Nucleus accumbens (tissue), 56 donors: ENCODE measurements around the gene SOBP.
"Not testable (repeated sequence)": the region's sequence is repeated elsewhere in the genome, so short reads cannot be mapped to it uniquely, and the experiment has no call there.

Experiments
- DNase-seq, 56 donors: peaks; one replicate each; lab custom pipeline; 2025; lab: John Stamatoyannopoulos, UW

The SOBP gene

DNA sequence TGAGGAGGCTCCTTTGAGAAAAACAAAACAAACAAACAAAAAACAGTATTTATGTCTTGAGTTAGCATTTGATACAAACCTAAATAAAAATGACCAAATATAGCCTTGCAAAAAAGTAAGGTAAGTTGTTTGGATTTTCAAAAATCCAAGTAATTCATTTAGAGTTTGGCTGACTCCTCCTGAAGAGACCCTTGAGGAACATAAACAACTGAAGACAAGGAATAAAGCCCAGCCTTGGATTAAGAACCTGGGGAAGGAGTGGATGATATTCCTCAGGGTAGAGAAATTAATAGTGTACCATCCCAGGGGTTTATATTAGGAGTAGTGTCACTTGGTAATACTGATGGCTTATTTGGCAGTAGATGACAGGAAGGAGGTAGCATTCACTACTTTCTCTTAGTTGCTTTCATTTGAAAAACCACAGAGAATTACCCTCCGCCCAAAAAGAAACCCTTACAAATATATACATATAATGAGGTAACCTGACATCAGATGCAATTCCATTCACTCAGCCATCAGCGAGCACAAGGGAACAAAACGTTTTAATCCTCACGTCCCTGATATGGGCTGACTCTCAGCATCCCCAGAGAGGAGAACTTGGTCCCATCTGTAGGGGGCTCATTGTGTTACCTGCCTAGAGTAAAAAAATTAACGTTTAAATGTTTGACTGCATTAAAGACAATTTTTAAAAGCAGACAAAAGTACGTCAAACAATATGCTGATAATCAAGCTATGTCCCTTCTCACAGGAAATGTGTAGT is 57.0 kb downstream of the SOBP start:
- DNase-seq: no peak

DNA sequence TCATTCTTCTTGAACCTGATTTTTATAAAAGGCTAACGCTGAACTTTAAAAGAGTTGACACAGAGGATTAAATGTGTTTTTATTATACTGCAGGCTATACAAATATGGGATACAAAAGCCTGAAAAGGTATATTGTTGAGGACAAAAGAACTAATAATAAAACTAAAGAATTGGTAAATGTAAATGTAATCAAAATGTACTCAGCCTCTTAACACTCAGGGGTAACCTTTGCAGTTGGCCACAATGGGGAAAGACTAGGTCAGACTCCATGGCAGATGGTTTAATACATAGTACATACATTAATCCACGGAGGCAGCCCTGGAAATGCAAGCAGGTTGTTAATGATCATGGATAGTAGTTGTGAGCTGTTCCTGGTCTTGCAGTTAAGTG is 57.5 kb downstream of the SOBP start:
- no peak for DNase-seq

DNA sequence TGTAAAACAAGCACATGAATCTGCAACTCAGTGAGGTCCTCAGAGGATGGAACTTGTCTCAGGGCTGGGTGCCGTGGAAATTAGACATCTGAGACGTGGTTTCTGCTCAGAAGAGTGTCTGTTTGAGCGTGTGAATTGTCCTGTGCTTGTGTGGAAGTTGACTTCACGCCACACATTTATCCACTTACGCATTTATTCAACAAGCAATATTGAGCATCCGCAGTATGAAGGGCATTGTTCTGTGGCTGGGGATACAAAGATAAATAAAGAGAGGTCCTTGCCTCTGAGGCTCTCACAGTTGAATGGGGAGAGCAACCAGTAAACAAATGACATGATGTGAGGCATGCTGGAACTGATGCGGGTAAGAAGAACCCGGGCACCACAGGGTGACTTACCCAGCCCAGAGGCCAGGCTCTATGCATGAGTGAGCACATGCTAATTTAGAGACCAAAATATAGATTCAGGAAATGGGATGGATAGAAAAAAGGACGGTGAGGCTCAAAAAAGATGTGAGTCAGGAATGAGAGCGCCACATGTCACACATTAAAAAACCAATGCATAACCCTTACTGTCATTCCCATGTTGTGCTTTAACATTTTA is 60.4 kb downstream of the SOBP start:
- peak in 9 of 56 donors; percentile 7 to 61 (median 29) for DNase-seq

DNA sequence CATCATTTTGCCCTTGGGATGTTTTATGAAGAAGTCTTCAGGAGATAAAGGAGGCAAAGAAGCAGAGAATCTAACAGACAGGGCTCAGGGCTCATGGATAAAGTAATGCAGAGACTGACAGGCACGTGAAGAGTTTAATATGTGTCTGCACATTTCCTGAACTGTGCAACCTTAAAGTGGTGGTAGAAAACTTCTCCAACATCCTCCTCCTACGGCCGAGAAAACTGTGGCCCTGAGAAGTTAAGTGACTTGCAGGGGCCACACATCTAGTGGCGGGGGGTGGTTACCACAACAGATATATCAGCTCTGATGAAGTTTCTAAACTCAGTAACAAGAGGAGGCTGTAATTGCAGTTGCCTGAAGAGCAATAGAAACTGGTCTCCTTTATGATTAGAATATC is 61.0 kb downstream of the SOBP start:
- DNase-seq: no peak

DNA sequence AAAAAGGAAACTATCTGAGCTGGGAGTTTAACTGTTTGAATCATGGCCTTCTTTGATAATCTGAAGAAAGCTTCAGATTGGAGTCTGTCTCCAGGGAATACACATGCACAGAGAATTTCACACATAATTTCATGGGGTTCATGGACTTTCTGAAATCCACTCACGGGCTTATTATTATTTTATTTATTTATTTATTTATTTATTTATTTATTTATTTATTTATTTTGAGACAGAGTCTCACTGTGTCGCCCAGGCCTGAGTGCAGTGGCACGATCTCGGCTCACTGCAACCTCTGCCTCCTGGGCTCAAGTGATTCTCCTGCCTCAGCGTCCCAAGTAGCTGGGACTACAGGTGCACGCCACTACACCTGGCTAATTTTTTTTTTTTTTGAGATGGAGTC is 63.2 kb downstream of the SOBP start:
- not testable (repeated sequence) for DNase-seq

DNA sequence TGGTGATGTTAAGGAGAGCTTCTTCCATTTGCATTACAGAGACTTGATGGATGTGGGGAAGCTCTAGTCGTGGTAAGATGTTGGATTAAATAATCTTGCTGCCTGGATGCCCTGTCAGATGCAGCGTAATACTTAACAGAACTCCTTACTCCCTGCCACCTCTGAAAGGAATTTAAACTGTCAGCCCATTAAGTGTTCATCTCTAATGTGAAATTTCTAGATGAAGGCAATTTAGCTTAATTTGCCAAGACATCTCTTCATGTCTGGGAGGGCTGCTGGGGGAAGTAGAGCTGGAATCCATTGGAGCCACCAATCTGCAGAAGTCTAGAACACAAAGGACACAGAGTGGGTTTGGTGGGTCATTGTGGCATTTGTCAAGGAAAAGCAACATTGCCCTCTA is 64.4 kb downstream of the SOBP start:
- no peak for DNase-seq

DNA sequence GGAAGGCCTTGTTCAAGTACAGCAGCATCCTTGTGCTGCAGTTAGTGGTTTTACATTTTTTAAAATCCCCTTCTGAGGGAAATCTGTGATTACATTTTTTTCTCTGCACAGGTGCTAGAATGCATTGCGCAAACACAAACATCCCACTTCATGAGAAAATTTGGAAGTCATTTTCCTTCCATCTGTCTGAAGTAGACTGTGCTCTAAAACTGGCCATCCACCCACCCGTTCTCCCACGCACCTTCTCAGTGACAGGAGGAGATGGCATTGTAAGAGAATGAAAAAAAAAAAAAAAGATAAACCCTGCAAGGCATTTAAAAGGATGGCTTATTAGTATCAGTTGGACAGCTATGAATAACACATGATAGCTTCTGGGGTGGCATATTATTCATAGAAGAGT is 65.0 kb downstream of the SOBP start:
- DNase-seq: no peak

DNA sequence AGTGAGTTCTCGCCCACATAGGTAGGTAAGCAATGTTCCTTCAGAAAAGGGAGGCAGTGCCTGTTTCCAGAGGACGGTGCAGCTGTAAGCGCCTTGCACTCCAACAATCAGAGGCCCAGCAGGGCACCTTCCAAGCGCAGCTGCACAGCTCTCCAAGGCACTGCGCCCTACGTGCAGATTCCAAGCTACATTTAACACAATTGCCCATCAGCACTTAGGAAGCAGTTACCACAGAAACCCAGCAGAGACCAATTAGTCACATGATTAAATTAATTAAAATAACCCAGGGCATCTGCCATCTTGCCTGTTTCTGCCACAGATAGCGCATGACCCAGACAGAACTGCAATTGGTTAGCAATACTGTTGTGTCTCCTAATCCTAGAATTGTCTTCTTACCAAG is 65.5 kb downstream of the SOBP start:
- no peak for DNase-seq

DNA sequence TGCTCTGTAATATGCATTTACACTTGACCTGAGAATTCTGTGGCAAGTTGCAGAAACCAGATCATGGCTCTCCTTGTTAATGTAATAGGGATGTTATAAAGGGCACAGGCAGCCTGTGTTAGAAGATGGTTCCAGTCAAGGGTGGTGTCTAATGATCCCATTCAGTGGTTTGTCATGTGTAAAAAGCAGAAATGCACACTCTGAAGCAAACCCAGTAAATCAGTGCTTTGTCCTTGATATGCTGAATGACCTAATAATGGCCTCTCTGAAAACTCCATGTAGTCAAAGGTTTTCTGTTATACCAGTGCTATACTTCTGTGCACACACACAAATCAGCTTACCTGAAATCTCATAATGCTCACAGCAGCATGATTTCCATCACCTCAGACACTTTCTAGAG is 66.2 kb downstream of the SOBP start:
- DNase-seq: no peak

DNA sequence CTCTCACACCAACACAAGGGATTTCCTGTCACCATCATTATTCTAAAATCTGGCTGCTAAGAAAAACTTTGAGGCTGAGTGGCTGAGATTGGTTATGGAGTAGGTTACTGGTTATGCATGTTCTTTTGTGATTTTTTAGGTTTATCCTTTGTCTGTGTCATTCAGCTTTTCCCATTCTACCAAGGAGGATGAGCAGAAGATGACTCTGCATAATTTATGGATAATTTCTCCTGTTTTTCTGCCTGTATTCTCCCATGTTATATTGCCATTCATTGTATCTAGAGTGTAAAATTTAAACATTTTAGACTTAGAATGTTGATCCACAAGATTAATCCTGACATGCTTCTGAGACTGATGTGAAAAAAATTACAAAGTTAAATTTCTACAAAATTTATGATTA is 67.8 kb downstream of the SOBP start:
- no peak for DNase-seq

- DNase-seq: no peak
Measured at GRCh38 chr6:107560657-107561056, 70.7 kb downstream of the SOBP start.

DNA sequence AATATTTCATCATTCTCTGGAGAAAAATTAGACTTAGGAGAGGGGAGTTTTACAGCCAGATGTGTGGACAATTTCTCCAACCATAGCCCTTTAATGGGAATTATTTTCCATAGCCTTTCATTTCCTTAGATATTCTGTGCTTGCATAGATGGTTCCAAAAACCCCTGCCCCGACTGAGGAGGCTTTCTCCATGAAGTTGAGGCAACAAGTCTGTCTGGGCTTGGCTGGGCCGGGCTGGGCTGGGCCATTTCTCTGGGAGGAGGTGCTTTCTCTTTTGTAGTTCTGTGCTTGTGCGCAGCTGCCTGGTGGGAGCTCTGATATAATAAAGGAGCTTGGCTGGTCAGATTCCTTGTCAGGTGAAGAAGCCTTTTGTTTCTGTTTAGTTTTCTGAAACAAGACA is 71.4 kb downstream of the SOBP start:
- no peak for DNase-seq

- no peak for DNase-seq
Measured at GRCh38 chr6:107563694-107564588, 74.0 kb downstream of the SOBP start.

DNA sequence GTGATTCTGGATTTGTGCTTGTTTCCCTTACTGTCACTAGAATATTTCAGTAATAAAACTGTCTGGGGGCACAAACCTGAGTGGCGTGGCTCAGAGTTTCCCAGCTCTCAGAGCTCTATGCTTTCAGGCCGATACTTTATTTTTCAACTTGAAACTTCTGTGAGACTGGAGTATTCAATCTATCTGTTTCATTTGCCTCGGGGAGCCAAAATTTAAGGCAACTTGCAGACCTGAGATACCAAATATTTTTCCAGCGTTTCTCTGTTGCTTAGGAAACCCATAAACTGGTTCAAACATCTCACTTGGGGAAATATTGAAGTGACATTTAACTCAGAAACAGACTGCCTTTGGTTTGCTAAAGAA is 74.7 kb downstream of the SOBP start:
- no peak for DNase-seq

DNA sequence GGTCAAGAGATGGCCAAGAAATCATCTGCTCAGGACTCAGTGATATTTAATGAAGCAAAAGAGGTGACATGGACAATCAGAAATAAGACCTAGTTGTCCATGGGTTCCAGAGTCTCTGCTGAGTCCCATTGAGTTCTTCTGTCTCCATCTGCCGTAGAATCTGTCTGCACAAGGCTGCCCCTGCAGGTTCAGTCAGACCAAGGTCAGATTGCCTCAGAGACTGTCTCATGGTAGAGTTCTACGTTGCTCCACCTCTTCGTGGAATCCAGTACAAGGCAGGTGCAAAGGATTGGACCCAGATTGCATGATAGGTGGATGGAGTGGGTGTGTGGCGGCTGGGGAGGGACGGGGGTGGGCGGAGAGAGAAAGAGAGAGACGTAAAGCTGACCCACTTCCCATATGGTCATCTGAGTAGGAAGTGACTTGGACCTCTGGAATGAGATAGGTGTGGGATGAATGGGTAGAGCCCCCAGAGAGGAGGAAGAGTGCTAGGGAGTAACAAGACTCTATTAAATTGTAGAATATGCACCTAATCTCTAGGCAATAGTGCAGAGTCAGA is 75.3 kb downstream of the SOBP start:
- no peak for DNase-seq

- DNase-seq: no peak
Measured at GRCh38 chr6:107567643-107568042, 77.7 kb downstream of the SOBP start.

GRCh38 chr6:107569473-107569872 is 79.6 kb downstream of the SOBP start:
- no peak for DNase-seq

DNA sequence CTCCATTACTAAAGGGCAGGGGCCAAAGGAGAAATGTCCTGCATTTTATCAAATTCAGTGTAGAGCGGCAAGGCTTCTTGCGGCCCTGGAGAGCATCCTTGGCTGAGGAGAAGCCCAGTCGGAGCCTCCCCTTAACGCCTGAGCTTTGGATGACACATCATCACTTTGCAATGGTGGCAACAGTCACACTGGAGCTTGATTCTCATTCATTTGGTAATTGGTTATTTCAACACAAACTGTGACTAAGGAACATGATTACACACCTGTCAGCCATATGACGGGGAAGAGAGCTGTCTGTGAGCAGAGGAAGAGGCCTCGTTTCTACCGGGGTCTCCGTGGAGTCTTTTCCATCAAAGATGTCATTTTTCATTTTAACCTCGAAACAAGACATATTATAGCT is 81.4 kb downstream of the SOBP start:
- DNase-seq: no peak

DNA sequence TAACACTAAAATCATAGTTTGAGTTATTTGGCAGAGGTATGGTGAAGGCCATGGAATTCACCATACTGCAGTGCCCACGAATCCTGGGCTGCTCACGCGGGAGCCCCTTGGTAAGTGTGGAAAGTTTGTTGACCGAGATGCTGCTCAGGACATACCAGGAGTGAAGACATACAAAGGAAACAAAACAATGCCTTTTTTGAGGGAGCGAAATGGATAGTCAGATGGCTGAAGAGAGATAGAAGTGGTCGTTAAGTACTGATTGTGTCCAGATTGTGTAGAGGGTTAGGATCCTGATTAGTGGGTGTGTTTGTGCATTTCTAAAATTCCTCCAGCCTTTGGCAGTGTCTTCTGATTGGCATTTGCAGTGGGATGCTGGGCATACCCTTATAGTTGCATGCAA is 83.0 kb downstream of the SOBP start:
- no peak for DNase-seq

GRCh38 chr6:107574856-107575255 is 84.9 kb downstream of the SOBP start:
- DNase-seq: no peak

DNA sequence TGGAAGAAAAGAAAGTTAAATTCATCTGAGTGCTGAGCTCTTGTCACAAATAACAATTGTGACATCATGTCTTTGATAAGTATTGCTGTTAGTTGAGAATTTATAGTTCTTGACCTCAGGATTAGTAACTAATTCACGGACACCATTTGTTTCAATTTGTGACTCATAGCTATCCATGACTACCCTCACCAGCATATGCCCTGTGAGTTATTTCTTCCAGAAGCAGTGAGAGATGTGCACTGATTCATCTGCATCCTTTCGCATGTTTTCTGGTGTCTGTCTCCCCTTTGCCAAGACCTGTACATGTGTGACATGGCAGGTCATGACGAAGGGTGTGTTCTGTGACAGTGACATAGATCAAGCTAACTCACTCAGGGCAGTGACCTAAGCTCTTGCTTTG is 86.9 kb downstream of the SOBP start:
- no peak for DNase-seq
